Caco-2 (cell line): ENCODE measurements around the gene CD70. TPM values are rescaled to one million over a fixed set of nuclear protein-coding genes. Genes with fewer than 3 reads are reported as not detected.
A peak's percentile ranks its signal among the peaks of the same experiment; 100 is the strongest.
"Not testable (repeated sequence)": the region's sequence is repeated elsewhere in the genome, so short reads cannot be mapped to it uniquely, and the experiment has no call there.

ENCODE experiments used
- BruUV-seq: library from RNA; stranded (reverse); fragments of 400-500 nt; replicated peaks from 2 replicates; lab custom pipeline; 2021; lab: Mats Ljungman, UMichigan
- CTCF ChIA-PET: fragments of 300-600 bp; sonication (Branson Sonifier 250); formaldehyde crosslinking; loops from one replicate; lab custom pipeline; 2022; ENCODE audit warnings: antibody characterized with exemption; lab: Charles Lee
- POLR2A ChIA-PET: fragments of 300-600 bp; sonication (Branson Sonifier 250); formaldehyde crosslinking; loops from one replicate; lab custom pipeline; 2022; ENCODE audit warnings: antibody characterized with exemption; lab: Charles Lee
- DNase-seq, 2 experiments: peaks; one replicate each; pipeline versions ENCODE4 v3.0.0 to v3.0.0-alpha.2; 2020 to 2022
- H3K27me3 ChIP-seq: replicated peaks from 2 replicates; pipeline ENCODE4 v1.6.0; 2011; ENCODE audit warnings: low read length; ENCODE audit not compliant: control insufficient read depth, insufficient read depth
- H3K36me3 ChIP-seq: 2 replicates; pipeline ENCODE4 v1.5.1; 2011; ENCODE audit warnings: low read length; ENCODE audit not compliant: control insufficient read depth, insufficient read depth
- H3K4me1 ChIP-seq: fragments of 250-450 bp; sonication (Bioruptor Pico); 2 replicates; pipeline ENCODE4 v1.5.1; 2020; ENCODE audit warnings: mild to moderate bottlenecking
- H3K4me3 ChIP-seq: 2 replicates; pipeline ENCODE4 v1.5.1; 2011; ENCODE audit warnings: low read depth, mild to moderate bottlenecking, control low read depth, low read length
- H3K9me3 ChIP-seq: fragments of 250-450 bp; sonication (Bioruptor Pico); 2 replicates; pipeline ENCODE4 v1.5.1; 2020; ENCODE audit warnings: mild to moderate bottlenecking, moderate library complexity
- H3K27ac Mint-ChIP-seq: one replicate; pipeline ENCODE4 v1.8.0; 2022; ENCODE audit warnings: mixed read lengths; ENCODE audit not compliant: unreplicated experiment
- H3K27me3 Mint-ChIP-seq: one replicate; pipeline ENCODE4 v1.8.0; 2022; ENCODE audit warnings: mixed read lengths; ENCODE audit not compliant: insufficient read depth, unreplicated experiment
- H3K36me3 Mint-ChIP-seq: one replicate; pipeline ENCODE4 v1.8.0; 2022; ENCODE audit warnings: mild to moderate bottlenecking, mixed read lengths; ENCODE audit not compliant: insufficient read depth, unreplicated experiment
- H3K4me1 Mint-ChIP-seq: one replicate; pipeline ENCODE4 v1.8.0; 2022; ENCODE audit warnings: low read depth, mixed read lengths; ENCODE audit not compliant: unreplicated experiment
- H3K4me3 Mint-ChIP-seq: one replicate; pipeline ENCODE4 v1.8.0; 2022; ENCODE audit warnings: mild to moderate bottlenecking, moderate library complexity, mixed read lengths; ENCODE audit not compliant: unreplicated experiment
- H3K9me3 Mint-ChIP-seq: one replicate; pipeline ENCODE4 v1.8.0; 2022; ENCODE audit warnings: mixed read lengths; ENCODE audit not compliant: unreplicated experiment
- intact Hi-C: fragments of 100-400 bp; cut with micrococcal nuclease; formaldehyde crosslinking; loops from one replicate; pipeline ENCODE4 v1.10.0; 2022; ENCODE audit not compliant: unreplicated experiment
- total RNA-seq: library from RNA; stranded (reverse); gene quantifications from 2 replicates; pipeline ENCODE4 v1.2.3, GENCODE V29; 2022
- TF ChIP-seq, protein P1 (sequence below), 2 experiments: fragments of 200-600 bp in 1 of 2; IDR thresholded peaks; 1 replicate in 1 of 2; 2 replicates in 1 of 2; pipeline versions ENCODE4 v1.5.1 to v1.8.0; 2011 to 2022; ENCODE audit warnings: antibody characterized with exemption in 1 of 2, control low read depth in 1 of 2, inconsistent platforms in 1 of 2, low read depth in 1 of 2, low read length in 1 of 2, mild to moderate bottlenecking in 1 of 2, moderate library complexity in 1 of 2; ENCODE audit not compliant: insufficient read depth in 1 of 2, severe bottlenecking in 1 of 2, unreplicated experiment in 1 of 2

CD70 gene
- total RNA-seq, 1 experiment from 2014 or later = not detected

DNA sequence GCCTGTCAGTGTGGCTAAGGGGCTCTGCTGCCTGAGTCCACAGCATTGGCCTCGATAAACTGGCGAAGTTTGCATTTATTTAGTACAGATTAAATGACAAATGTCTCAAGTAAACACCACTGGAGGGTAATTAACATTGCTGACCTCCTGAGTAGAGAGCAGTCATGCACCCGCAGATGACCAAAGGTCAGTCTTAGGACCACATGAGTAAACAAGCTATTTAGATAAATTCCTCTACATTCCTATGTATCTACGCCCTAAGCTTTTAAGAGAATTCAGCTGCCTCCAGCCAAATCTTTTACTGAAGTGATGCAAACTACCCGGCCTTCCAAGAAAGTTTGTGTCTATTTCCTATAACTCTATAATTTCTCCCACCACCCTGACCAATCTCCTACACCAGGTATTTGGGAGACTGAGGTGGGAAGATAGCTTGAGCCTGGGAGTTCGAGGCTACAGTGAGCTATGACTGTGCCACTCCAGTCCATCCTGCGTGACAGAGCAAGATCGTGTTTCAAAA lies 22.9 kb downstream of the CD70 start:
- peaks cover 30% of the 10 kb centered on the region for H3K9me3 Mint-ChIP-seq
- H3K27me3 Mint-ChIP-seq = no peaks in the 10 kb centered on the region
- Histone ChIP-seq H3K27me3 (no peaks in the 10 kb centered on the region), H3K4me3 (no peak overlapping the region), H3K4me1 (0 out of 2 replicates have a peak, but pooled peaks cover 4% of the 10 kb centered on the region), H3K36me3 (no peaks in the 10 kb centered on the region), H3K9me3 (peaks cover 23% of the 10 kb centered on the region)
- no peaks in the 10 kb centered on the region for H3K36me3 Mint-ChIP-seq
- H3K4me1 Mint-ChIP-seq = peaks cover 5% of the 10 kb centered on the region
- H3K27ac Mint-ChIP-seq = peak overlapping the region; percentile 39
- TF ChIP-seq, protein P1, sequence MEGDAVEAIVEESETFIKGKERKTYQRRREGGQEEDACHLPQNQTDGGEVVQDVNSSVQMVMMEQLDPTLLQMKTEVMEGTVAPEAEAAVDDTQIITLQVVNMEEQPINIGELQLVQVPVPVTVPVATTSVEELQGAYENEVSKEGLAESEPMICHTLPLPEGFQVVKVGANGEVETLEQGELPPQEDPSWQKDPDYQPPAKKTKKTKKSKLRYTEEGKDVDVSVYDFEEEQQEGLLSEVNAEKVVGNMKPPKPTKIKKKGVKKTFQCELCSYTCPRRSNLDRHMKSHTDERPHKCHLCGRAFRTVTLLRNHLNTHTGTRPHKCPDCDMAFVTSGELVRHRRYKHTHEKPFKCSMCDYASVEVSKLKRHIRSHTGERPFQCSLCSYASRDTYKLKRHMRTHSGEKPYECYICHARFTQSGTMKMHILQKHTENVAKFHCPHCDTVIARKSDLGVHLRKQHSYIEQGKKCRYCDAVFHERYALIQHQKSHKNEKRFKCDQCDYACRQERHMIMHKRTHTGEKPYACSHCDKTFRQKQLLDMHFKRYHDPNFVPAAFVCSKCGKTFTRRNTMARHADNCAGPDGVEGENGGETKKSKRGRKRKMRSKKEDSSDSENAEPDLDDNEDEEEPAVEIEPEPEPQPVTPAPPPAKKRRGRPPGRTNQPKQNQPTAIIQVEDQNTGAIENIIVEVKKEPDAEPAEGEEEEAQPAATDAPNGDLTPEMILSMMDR (IDR thresholded peaks at IDR 0.05; ENCODE audit: insufficient read depth in 1 of 2, low read depth in 1 of 2, low read length in 1 of 2, severe bottlenecking in 1 of 2, unreplicated experiment in 1 of 2) = no peak
- no TSS peak for BruUV-seq
- intact Hi-C loops = no loop called here
- ChIA-PET CTCF (no interaction called here), POLR2A (no interaction called here)
- no peak overlapping the region for H3K4me3 Mint-ChIP-seq
- peak in 1 of 2 experiments; percentile 53 for DNase-seq

DNA sequence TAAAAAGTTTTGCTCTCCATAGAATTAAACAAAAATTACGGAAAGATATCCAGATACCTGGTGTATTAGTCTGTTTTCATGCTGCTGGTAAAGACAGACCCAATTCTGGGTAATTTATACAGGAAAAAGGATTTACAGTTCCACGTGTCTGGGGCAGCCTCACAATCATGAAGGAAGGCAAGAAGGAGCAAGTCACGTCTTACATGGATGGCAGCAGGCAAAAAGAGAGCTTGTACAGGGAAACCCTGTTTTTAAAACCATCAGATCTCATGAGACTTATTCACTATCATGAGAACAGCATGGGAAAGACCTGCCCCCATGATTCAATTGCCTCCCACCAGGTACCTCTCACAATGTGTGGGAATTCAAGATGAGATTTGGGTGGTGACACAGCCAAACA lies 24.2 kb downstream of the CD70 start:
- CTCF ChIA-PET, H3K4me3 ChIP-seq, H3K4me3 Mint-ChIP-seq, H3K27ac Mint-ChIP-seq, DNase-seq, BruUV-seq, H3K27me3 ChIP-seq, H3K4me1 ChIP-seq, POLR2A ChIA-PET, intact Hi-C loops, H3K36me3 Mint-ChIP-seq, H3K4me1 Mint-ChIP-seq, H3K27me3 Mint-ChIP-seq, H3K36me3 ChIP-seq: not testable (repeated sequence)
- H3K9me3 Mint-ChIP-seq = peaks cover 30% of the 10 kb centered on the region
- peaks cover 23% of the 10 kb centered on the region for H3K9me3 ChIP-seq

DNA sequence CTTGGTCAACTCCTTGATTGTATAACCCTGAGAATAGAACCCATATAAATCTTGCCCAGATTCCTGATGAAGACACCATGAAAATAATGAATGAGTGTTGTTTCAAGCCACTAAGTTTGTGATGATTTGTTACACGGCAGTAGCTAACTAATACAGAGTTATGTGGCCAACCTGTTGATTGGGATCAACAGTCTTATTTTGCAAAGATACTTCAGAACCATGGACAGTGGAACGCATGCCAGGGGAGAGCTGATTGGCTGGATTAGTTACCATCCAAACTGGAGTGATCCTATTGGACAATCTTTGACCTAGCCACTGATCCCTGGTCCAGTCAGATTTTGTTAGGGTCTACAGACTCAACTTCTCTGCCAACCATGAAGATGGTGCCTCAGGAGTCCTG lies 26.6 kb downstream of the CD70 start:
- intact Hi-C loops = no loop called here
- DNase-seq = no peak
- TF ChIP-seq, protein P1 (IDR thresholded peaks at IDR 0.05; ENCODE audit: insufficient read depth in 1 of 2, low read depth in 1 of 2, low read length in 1 of 2, severe bottlenecking in 1 of 2, unreplicated experiment in 1 of 2) = no peak

DNA sequence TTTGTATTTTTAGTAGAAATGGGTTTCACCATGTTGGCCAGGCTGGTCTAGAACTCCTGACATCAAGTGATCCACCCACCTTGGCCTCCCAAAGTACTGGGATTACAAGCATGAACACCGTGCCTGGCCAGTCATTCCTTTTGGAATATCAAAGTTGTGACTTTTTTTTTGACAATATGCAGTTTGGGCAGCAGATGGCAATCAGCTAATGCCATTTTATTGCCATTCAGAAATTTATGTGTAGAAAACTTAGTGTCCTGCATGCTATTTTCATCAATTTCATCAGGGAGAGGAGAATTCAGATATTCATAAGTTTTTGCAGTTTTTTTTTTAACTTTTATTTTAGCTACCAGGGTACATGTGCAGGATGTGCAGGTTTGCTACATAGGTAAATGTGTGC lies 28.5 kb downstream of the CD70 start:
- H3K27me3 Mint-ChIP-seq, DNase-seq, CTCF ChIA-PET, H3K36me3 ChIP-seq, H3K27ac Mint-ChIP-seq, H3K4me3 Mint-ChIP-seq, H3K36me3 Mint-ChIP-seq, BruUV-seq, POLR2A ChIA-PET, intact Hi-C loops, H3K4me1 ChIP-seq, H3K4me1 Mint-ChIP-seq, H3K27me3 ChIP-seq, H3K4me3 ChIP-seq: not testable (repeated sequence)
- H3K9me3 Mint-ChIP-seq = peaks cover 14% of the 10 kb centered on the region
- H3K9me3 ChIP-seq = peaks cover 11% of the 10 kb centered on the region

More for the DNA sequence above, 26.6 kb downstream of the CD70 start:
- H3K4me3 Mint-ChIP-seq = no peak overlapping the region
- no TSS peak for BruUV-seq
- ChIA-PET CTCF (no interaction called here), POLR2A (no interaction called here)
- H3K4me1 Mint-ChIP-seq = peaks cover 5% of the 10 kb centered on the region
- no peak overlapping the region for H3K27ac Mint-ChIP-seq
- H3K9me3 ChIP-seq = peaks cover 16% of the 10 kb centered on the region
- 0 out of 2 replicates have a peak, but pooled peaks cover 4% of the 10 kb centered on the region for H3K4me1 ChIP-seq
- no peak overlapping the region for H3K4me3 ChIP-seq
- H3K27me3 ChIP-seq = no peaks in the 10 kb centered on the region
- H3K36me3 ChIP-seq = no peaks in the 10 kb centered on the region
- no peaks in the 10 kb centered on the region for H3K27me3 Mint-ChIP-seq
- H3K36me3 Mint-ChIP-seq = no peaks in the 10 kb centered on the region
- peaks cover 14% of the 10 kb centered on the region for H3K9me3 Mint-ChIP-seq
